RWPE1 (cell line): ENCODE data around the gene CLIC1.

Experiments used
- CTCF ChIA-PET: fragments of 350-600 bp; sonication (Branson Sonifier 250); formaldehyde crosslinking; extraction: SDS; loops from one replicate; lab custom pipeline; 2021; lab: Yijun Ruan, JAX
- POLR2A ChIA-PET: fragments of 400-600 bp; formaldehyde crosslinking; extraction: SDS; loops from one replicate; lab custom pipeline; 2020; ENCODE audit warnings: antibody characterized with exemption; ENCODE audit not compliant: low non-redundant PET; lab: Yijun Ruan, JAX
- DNase-seq: peaks from one replicate; pipeline ENCODE4 v3.0.0; 2012; ENCODE audit warnings: low spot score
- H3K27ac ChIP-seq: fragments of 450-650 bp; 2 replicates; pipeline ENCODE4 v1.5.1; 2017
- TF ChIP-seq, protein P1 (sequence below): fragments of 450-650 bp; conservative IDR thresholded peaks from 2 replicates; pipeline ENCODE4 v1.5.1; 2017; ENCODE audit warnings: low read depth, mild to moderate bottlenecking

Gene CLIC1

DNA sequence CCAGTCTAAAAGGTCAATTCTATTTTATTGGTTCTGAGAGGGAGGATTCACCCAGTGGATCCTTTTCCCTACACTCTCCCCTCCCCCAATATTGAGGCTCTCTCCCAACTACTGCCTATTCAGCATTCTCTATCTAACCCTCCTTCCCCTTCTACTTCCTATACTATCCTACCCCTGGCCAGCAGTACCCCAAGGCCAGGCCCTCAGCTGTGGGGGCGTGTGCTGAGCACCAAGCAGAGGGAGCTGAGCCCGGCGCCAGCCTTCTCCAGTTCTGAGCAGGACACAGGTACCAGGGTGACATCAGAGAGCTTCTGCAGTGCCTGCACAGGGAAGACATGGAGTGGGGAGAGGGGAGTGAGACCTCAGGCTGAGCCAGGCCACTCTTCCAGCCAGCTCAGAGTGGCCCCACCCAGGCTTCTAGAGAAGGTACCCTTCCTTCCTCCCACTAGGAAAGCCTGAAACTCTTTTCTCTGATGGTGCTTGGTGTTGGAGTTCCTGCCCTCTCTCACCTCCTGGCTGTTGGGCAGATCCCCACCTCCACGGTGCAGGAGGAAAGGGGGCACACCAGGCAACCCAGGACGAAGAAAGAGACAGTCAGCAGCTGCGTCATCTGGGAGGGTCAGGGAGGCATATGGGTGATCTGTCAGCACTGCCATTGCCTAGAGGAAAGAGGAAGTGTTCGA is 9.2 kb downstream of the CLIC1 start:
- TF ChIP-seq, protein P1, sequence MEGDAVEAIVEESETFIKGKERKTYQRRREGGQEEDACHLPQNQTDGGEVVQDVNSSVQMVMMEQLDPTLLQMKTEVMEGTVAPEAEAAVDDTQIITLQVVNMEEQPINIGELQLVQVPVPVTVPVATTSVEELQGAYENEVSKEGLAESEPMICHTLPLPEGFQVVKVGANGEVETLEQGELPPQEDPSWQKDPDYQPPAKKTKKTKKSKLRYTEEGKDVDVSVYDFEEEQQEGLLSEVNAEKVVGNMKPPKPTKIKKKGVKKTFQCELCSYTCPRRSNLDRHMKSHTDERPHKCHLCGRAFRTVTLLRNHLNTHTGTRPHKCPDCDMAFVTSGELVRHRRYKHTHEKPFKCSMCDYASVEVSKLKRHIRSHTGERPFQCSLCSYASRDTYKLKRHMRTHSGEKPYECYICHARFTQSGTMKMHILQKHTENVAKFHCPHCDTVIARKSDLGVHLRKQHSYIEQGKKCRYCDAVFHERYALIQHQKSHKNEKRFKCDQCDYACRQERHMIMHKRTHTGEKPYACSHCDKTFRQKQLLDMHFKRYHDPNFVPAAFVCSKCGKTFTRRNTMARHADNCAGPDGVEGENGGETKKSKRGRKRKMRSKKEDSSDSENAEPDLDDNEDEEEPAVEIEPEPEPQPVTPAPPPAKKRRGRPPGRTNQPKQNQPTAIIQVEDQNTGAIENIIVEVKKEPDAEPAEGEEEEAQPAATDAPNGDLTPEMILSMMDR = no peak
- DNase-seq = no peak
- ChIA-PET CTCF (no interaction called here), POLR2A (no interaction called here)
- H3K27ac ChIP-seq = peak overlapping the region; percentile 25

DNA sequence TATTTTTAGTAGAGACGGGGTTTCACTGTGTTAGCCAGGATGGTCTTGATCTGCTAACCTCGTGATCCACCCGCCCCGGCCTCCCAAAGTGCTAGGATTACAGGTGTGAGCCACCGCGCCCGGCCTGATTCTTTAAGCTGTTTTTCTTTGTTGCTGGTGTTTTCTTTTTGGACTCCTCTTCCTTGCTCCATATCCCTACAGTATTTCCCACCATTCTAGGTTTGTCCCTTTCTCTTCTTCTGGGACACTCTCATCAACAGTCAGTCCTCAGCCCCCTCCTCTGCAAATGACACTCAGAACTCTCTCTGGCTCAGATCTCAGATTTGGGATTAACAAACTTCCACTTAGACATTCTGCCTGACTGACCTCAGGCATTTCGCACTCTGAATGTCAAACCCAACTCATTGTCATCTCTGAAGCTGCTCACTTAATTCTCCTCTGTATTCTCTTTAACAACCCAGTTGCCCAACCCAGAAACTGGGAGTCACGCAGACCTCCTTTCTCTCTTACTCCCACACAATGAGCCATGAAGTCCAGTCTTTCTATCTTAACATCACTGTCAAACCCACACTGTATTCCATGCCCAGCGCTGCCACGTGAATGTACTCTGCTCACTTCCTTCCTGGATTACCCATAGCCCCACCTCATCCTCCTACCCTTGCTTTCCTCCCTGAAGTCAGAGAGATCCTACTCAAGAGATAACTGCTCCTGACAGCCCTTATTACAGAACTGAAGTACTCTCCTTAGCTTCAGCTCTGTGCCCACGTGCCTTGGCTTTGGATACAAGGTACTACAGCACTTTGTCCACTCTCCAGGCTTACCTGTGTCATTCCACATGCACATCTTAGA is 10.6 kb downstream of the CLIC1 start:
- no peak overlapping the region for H3K27ac ChIP-seq
- TF ChIP-seq, protein P1 = no peak
- CTCF ChIA-PET = interaction anchor here (0.7 kb wide), 1 partner anchor 22 kb away, joined by 5 read pairs; no protein-coding TSS in a partner anchor
- DNase-seq = no peak
- POLR2A ChIA-PET = no interaction called here

DNA sequence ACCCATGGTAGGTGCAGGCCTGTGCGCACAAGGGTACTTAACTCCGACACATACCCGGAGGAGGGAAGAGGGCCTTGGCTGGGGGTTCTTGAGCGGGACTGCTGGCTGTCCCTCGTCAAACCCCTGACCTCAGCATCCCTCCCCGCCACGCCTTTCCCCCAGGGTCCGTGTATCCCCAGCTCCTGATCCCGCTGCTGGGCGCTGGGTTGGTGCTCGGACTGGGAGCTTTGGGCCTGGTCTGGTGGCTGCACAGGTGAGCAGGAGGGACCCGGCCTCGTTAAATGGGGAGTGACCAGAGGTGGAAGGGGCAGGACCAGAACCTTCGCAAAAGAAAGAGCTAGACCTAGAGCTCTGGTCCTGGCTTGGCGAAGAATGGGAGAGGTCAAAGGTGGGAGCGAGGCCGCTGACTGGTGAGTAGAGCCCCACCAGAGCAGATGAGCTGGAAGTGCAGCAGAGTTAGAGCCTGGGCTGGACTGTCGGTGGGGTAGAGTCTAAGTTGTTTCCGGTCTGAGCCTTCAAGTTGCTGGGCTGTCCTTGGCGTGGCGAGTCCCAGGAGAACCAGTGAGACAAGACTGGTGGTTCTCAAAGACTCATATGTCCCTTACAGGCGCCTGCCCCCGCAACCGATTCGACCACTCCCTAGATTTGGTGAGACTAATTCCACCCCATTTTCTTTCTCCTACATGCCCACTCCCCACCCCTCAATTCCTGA is 12.2 kb downstream of the CLIC1 start:
- TF ChIP-seq, protein P1 = no peak
- ChIA-PET CTCF (interaction anchor here (0.5 to 1.1 kb wide), 3 partner anchors 46 to 220 kb away, joined by 3 to 5 read pairs (median 3); no protein-coding TSS in a partner anchor), POLR2A (no interaction called here)
- H3K27ac ChIP-seq = no peak overlapping the region
- no peak for DNase-seq

DNA sequence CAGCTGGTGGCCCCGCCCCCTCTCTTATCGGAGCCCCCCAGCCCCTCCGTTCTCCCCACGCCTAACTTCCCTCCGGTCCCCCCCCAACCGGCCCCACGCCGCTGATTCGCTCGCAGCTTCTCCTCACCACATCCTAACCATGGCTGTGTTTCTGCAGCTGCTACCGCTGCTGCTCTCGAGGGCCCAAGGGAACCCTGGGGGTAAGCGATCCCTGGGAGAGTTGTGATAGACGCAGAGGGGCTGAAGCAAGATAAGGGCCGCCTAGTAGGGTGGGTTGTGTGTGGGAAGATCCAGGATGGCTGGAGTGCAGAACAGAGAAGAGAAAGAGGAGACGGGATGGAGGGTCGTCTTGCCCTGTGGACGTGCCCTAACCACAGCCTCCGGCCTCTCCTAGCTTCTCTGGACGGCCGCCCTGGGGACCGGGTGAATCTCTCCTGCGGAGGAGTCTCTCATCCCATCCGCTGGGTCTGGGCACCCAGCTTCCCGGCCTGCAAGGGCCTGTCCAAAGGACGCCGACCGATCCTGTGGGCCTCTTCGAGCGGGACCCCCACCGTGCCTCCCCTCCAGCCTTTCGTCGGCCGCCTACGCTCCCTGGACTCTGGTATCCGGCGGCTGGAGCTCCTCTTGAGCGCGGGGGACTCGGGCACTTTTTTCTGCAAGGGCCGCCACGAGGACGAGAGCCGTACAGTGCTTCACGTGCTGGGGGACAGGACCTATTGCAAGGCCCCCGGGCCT is 12.9 kb downstream of the CLIC1 start, which contains the start of gene MPIG6B:
TSS of gene MPIG6B (plus strand) at position 129 of the 735 bp plus-strand sequence. CDS start at position 140, 11 bp downstream.
- CTCF ChIA-PET = interaction anchor here (0.6 to 1.0 kb wide), 2 partner anchors 20 to 57 kb away, joined by 4 read pairs; no protein-coding TSS in a partner anchor
- no peak within 1 kb of the TSS for H3K27ac ChIP-seq
- DNase-seq = no peak
- TF ChIP-seq, protein P1 = no peak
- POLR2A ChIA-PET = interaction anchor here (0.6 kb wide), 1 partner anchor 23 kb away, joined by 3 read pairs; no protein-coding TSS in a partner anchor

DNA sequence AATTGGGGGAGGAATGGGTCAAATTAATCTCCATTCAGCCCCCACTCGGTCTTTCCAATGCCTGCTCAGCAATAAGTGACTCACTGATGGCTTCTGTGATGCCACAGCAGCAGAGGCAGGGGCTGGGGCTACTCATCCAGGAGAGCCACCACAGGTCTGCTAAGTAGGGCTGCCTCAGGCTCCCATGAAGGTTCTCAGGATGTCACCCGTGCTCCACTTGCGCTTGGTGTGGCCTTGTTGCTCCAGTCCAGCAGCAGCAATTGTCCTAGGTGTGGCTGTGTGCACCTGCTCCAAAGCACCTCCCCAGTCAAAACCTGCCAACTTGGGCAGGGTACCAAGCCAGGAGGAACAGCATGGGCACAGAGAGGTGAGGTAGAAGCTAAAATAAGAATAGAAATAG is 14.2 kb downstream of the CLIC1 start:
- H3K27ac ChIP-seq = no peak overlapping the region
- CTCF ChIA-PET = interaction anchor here (0.9 to 1.5 kb wide), 3 partner anchors 10 to 48 kb away, joined by 3 to 5 read pairs (median 3); no protein-coding TSS in a partner anchor
- POLR2A ChIA-PET = no interaction called here
- DNase-seq = no peak
- TF ChIP-seq, protein P1 = no peak
